CD1c-positive myeloid dendritic cell (primary cell): Measurements from ENCODE around the gene ZNF718.
"Not testable (repeated sequence)": the region's sequence is repeated elsewhere in the genome, so short reads cannot be mapped to it uniquely, and the experiment has no call there.

ENCODE experiments used
- DNase-seq: peaks from one replicate; pipeline ENCODE4 v3.0.0-alpha.2; 2016; ENCODE audit errors: extremely low spot score

Gene ZNF718

GRCh38 chr4:124275-125081, at the start of gene ZNF718:
TSS of gene ZNF718 (plus strand) at chr4:124501. CDS start at chr4:124671, 170 bp downstream.
- DNase-seq, result peak; percentile 98

- no peak for DNase-seq
These were observed 38.4 kb upstream of the ZNF718 start for GRCh38 chr4:85951-86350.

GRCh38 chr4:86559-87324, 37.6 kb upstream of the ZNF718 start:
- DNase-seq, result not testable (repeated sequence)

GRCh38 chr4:98386-98785, 25.9 kb upstream of the ZNF718 start:
- DNase-seq, result no peak

- no peak for DNase-seq
These were observed 24.4 kb upstream of the ZNF718 start for GRCh38 chr4:99863-100262.

- DNase-seq, result no peak
These were observed 17.2 kb upstream of the ZNF718 start for GRCh38 chr4:107083-107443.

GRCh38 chr4:107444-108429, 16.6 kb upstream of the ZNF718 start:
- DNase-seq, result no peak

- no peak for DNase-seq
These were observed 11.5 kb upstream of the ZNF718 start for GRCh38 chr4:112771-113170.

GRCh38 chr4:113732-114131, 10.6 kb upstream of the ZNF718 start:
- no peak for DNase-seq

- no peak for DNase-seq
These were observed 10.2 kb upstream of the ZNF718 start for GRCh38 chr4:114149-114548.

GRCh38 chr4:116499-116898, 7.8 kb upstream of the ZNF718 start:
- DNase-seq, result no peak

- DNase-seq, result no peak
These were observed 3.7 kb upstream of the ZNF718 start for GRCh38 chr4:120616-121015.

- peak; percentile 38 for DNase-seq
These were observed 2.8 kb upstream of the ZNF718 start for GRCh38 chr4:121408-122084.

- not testable (repeated sequence) for DNase-seq
These were observed 403 bp upstream of the ZNF718 start for GRCh38 chr4:123922-124274.

- peak; percentile 37 for DNase-seq
These were observed 930 bp downstream of the ZNF718 start for GRCh38 chr4:125091-125771.

GRCh38 chr4:125833-126232, 1.5 kb downstream of the ZNF718 start:
- no peak for DNase-seq

- no peak for DNase-seq
These were observed 8.2 kb downstream of the ZNF718 start for GRCh38 chr4:132483-132882.

- DNase-seq, result no peak
These were observed 14.6 kb downstream of the ZNF718 start for GRCh38 chr4:138935-139334.

- DNase-seq, result no peak
These were observed 15.4 kb downstream of the ZNF718 start for GRCh38 chr4:139691-140090.

- DNase-seq, result no peak
These were observed 22.3 kb downstream of the ZNF718 start for GRCh38 chr4:146621-147020.

GRCh38 chr4:147233-147632, 22.9 kb downstream of the ZNF718 start:
- DNase-seq, result no peak
